ENCODE results near the gene MKRN2OS.

Gene MKRN2OS, protein sequence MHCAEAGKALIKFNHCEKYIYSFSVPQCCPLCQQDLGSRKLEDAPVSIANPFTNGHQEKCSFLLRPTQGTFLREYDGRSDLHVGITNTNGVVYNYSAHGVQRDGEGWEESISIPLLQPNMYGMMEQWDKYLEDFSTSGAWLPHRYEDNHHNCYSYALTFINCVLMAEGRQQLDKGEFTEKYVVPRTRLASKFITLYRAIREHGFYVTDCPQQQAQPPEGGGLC

DNA sequence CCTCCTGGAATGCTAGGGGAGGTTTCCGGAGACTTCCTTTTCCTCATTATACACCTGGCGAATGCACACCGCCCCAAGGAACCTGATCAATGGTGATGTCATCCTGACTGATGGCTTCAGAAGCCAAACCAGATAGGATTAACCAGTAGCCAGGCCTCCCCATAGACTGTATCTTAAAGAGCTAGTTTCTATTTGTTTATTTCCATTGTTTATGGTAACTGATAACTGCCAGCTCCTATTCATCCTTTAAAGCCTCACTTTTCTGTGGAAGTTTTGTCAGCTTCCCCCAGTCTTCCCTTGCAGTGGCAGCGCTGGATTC, at the start of gene MKRN2OS:
Gene MKRN2OS (minus strand): TSS at position 27 of the 319 bp plus-strand sequence. CDS start 35 bp downstream, outside the sequence.
- DNase-seq (ENCODE audit: low read depth in 1 of 2, low spot score in 1 of 2), result no peak

DNA sequence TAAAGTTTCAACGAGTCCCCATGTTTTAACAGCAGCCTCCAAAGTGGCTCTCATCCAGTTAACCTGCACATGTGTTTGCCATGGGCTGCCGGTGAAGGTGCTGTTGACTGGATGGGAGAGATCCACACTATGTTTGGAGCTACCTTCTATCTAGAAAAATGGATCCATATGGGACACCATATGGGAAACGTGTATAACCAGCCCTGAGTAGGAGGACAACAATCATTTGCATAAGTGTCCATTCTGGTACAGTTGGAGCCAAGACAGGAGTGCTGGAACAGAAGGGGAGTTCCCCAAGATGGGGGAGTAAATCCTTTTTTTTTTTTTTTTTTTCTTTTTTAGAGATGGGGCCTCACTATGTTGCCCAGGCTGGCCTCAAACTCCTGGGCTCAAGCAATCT, 48.2 kb upstream of the MKRN2OS start:
- DNase-seq (ENCODE audit: low read depth in 1 of 2, low spot score in 1 of 2), result no peak

DNA sequence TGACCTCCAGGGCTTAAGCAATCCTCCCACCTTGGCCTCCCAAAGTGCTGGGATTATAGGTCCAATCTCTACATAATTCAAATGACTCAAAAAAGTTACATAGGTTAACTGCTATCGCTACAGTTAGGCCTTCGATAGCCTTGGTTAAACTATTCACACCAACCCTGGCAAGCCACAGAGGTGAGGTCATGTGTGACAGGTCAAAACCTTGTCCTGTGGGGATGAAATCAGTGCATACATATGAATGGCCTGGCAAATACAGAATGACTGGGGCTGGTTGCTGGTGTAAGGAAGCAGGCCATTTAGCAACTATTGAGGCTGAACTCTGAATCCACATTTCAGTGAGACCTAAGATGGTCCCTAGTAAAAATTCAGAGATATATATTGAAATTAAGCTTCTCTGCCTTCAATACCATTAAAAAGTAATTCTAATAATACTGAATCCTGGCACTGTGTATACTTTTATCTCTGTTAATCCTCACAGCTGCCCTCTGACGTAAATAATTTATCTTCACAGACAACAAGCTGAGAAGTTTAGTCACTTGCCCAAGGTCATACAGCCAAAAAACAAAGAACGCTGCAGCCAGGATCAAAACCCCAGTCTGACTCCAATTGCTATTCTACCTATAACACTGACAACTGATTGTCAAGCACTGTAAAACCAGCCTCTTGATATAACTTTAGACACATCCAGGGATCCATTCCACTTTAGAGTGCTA, 46.9 kb upstream of the MKRN2OS start:
- DNase-seq (ENCODE audit: low read depth in 1 of 2, low spot score in 1 of 2), result no peak

DNA sequence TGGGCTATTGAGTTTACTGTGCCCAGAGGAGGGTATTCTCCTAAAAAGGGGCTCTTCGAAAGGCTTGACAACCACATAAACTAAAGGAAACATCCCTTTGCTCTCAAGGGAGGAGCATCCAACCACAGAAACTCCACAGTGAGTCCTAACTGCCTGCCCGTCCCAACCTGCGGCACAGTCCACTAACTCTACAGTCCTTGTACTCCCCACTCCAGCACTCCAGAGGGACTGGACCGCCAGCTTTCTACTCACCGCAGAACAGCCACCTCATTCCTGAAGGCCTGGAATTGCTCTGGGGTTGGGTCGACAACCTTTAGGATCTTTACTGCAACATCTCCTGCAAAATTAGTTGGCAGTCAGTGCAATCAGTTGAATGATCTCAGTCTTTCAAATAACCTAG, 46.2 kb upstream of the MKRN2OS start:
- DNase-seq (ENCODE audit: low read depth in 1 of 2, low spot score in 1 of 2), result no peak

DNA sequence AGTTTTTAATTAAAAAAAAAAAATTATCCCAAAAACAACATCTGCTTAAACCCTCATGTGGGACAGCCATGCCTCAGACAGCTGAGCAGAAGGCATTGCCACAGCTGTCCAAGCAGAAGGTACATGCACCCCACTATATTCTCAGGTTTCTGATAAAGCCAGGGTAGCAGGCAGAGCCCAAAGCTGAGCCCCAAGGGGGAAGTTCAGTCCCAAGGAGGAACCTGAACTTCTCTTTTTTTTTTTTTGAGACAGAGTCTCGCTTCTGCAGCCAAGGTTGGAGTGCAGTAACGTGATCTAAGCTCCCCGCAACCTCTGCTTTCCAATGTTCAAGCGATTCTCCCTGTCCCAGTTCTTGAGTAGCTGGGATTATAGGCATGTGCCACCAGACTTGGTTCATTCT, 44.8 kb upstream of the MKRN2OS start:
- no peak for DNase-seq (ENCODE audit: low read depth in 1 of 2, low spot score in 1 of 2)

DNA sequence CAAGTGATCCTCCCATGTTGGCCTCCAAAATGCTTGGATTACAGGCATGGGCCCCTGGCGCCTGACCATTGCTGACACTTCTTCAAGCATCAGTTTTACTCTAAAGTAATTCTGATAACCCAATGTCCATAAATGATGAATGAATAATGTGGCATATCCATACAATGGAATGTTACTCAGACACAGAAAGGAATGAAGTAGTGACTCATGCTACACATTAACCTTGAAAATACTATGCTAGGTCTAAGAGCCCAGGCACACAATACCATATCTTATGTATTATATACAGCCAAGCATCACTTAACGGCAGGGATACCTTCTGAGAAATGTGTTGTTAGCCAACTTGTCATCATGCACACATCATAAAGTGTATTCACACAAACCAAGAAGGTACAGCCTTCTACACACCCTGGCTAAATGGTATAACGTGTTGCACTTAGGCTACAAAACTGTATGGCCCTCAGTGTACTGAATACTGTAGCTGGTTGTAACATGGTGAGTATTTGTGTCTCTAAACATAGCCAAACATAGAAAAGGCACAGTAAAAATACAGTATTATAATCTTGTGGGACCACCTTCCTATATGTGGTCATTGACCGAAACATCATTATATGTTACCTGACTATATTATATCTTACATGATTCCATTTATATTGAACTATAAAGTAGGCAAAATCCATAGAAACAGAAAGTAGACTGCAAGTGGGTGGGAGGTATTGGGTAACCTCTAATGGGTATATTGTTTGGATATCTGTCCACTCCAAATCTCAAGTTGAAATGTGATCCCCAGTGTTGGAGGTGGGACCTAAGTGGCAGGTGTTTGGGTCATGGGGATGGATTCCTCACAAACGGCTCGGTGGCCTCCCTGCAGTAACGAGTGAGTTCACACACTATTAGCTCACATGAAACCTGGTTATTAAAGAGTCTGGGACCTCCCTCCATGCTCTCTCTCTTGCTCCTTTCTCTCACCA, 43.0 kb upstream of the MKRN2OS start:
- DNase-seq (ENCODE audit: low read depth in 1 of 2, low spot score in 1 of 2), result no peak

DNA sequence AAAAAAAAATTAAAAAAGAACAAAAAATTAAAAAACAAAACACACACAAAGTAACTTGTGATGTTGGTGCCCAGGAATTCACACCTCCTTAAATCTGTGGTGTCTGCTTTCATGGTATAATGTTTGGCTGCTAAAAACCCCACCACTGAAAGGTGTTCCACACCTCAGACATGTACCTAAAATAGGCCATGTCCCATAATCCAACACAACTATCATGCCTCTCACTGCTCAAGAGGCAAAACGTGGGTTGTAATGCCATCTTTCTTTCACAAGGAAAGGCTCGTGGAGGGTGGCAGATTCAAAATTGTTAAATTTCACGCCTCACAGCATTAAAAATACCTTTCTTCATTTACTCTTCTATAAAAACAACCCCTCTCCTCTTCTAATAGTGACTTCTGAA, 41.1 kb upstream of the MKRN2OS start:
- DNase-seq (ENCODE audit: low read depth in 1 of 2, low spot score in 1 of 2), result no peak

DNA sequence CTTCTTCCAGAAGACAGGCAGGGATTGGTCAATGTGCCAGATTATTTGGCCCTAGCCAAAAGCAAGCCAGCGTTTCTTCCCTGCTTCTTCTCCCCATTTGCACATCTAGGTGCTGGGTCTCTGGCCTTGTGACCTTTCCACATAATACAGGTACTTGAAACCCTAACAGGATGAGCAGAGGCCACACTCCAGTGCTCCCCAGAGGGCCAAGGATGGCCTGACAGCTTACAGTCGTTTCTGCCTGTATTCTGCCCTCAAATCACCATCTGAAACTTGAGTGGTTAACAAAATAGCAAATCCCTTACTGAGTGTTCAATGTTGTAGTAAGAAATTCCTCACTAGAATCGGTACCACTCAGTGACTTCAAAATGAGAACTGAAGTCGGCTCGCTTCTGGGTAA, 40.7 kb upstream of the MKRN2OS start:
- no peak for DNase-seq (ENCODE audit: low read depth in 1 of 2, low spot score in 1 of 2)

DNA sequence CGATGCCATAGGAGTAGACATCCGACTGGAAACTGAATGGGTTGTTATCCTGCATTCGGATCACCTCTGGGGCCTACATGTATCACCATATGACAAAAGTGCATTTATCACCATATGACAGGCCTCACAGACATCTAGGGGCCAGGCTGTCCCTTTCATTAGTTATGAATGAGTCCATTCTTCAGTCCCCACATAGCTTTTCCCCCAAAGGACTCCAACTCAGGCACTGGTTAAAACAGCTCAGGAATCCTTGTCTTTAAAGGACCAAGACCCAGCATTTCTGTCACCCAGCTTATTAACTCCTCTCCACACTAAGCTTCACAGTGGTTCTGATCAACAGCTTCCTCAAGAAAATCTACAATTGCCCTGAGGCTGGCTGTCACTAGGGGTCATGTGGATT, 39.9 kb upstream of the MKRN2OS start:
- DNase-seq (ENCODE audit: low read depth in 1 of 2, low spot score in 1 of 2), result no peak

DNA sequence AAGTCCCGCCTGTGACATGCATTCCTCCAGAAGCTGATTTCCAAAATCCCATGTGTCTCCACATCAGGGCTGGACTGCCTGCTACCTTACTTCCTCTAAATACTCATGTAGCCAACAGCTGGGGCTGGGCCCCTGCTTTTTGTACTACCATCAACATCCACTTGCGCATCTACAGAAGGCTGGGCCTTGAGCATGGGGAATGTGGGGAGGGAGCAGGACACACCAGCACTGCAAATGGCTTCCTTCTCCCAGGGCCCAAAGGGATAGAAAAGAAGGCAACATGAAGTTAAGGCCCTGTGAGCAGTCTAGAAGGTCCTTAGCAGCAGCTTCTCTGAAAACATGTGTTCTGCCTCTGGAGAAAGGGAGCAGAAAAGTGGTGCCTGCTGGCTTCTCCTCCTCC, 38.8 kb upstream of the MKRN2OS start:
- DNase-seq (ENCODE audit: low read depth in 1 of 2, low spot score in 1 of 2), result no peak

DNA sequence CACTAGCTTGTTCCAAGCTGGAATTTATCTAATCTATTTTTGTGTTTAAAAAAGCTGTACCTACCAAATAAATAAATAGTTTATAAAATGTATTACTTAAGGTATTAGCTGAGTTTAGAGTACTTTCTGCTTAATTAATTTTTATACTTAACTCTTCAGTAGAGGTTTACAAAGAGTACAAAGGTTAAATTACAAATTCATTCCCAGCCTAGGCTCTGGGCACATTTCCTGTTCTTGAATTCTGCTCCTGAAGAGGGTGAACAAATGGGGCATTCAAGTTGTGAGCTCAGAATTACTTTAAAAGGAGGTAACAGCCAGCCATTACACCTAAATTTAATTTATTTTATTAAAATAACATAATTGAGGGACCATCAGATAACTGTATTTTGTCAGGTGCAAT, 38.0 kb upstream of the MKRN2OS start:
- DNase-seq (ENCODE audit: low read depth in 1 of 2, low spot score in 1 of 2), result no peak

DNA sequence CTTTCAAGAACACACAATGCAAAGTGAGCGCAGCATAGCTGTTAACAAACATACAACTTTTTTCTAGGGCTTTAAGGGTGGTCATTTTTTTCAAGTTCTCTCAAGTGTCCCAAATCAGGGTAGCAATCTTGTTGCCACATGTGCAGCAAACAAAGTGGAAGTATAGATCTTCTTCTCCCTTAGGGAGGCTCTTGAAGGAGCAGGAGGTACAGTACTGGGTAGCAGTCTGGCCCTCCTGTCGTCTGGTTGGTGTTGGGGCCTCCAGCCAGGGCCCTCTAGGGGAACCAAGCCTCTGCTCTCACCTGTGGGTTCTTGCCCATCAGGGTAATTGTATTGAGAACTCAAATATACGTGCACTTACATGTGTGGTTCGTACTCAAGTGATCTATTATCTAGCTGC, 37.4 kb upstream of the MKRN2OS start:
- DNase-seq (ENCODE audit: low read depth in 1 of 2, low spot score in 1 of 2), result no peak

DNA sequence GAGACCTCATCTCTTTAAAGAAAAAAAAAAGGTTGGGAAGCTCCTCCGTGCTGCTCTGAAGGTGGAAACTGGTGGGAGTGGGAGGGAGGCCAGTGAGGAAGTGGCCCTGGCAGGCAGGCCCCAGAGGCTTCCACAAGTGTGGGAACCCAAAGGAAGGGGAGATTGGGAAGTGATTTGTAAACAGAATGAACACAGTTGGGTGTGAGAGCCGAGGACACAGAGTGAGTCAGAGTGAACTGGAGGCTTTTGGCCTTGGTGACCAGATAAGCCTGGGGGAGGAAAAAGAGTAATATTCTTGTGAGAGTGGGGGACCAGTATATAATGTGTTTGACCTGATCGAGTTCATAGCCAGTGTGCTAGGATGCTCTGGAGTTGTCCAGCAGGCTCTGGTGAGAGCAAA, 34.6 kb upstream of the MKRN2OS start:
- DNase-seq (ENCODE audit: low read depth in 1 of 2, low spot score in 1 of 2), result no peak

DNA sequence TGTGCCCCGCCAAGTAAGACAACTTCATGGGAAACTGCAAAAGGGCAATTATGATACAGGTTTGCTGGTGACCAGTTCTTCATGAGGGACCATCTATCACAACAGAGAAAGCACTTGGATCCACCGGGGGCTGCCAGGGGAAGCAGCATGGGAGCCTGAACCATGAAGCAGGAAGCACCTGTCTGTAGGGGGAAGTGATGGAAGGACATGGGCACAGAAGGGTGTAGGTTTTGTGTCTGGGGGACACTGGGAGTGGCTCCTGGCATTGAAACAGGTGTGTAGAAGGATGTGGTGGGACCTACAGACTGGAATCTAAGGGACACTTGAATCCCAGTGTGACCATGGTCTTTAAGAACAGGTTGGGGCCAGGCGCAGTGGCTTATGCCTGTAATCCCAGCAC, 34.2 kb upstream of the MKRN2OS start:
- no peak for DNase-seq (ENCODE audit: low read depth in 1 of 2, low spot score in 1 of 2)

DNA sequence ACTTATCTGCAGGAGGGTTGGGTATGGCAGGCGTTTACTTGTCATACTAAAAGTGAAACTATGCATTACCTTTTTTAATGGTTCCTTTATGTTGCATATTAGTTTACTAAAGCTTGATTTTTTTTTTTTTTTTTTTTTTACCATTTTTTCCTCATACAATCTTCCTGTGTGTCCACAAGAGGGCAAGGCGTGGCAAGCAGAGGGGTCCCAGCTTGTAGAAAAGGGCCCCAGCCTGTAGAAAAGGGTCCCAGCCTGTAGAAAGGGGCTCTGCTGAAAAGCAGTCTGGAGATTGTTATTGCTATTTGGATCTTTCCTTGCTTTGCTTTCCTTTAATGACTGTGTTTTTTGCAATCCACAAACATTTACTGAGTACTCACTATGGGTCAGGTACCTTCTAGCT, 33.4 kb upstream of the MKRN2OS start:
- DNase-seq (ENCODE audit: low read depth in 1 of 2, low spot score in 1 of 2), result no peak

DNA sequence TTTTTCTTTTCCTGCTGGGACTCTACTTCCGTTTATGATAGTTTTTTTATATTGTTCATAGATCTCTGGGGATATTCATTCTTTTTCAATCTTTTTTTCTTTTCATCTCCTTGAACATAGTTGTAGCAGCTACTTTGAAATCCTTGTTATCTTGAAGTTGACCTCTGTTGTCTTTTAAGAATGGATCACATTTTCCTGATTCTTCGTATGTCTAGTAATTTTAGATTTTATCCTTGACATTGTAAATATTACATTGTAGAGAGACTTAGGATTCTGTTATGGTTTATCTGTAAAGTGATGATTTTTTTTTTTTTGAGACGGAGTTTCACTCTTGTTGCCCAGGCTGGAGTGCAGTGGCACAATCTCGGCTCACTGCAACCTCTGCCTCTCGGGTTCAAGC, 32.1 kb upstream of the MKRN2OS start:
- no peak for DNase-seq (ENCODE audit: low read depth in 1 of 2, low spot score in 1 of 2)

DNA sequence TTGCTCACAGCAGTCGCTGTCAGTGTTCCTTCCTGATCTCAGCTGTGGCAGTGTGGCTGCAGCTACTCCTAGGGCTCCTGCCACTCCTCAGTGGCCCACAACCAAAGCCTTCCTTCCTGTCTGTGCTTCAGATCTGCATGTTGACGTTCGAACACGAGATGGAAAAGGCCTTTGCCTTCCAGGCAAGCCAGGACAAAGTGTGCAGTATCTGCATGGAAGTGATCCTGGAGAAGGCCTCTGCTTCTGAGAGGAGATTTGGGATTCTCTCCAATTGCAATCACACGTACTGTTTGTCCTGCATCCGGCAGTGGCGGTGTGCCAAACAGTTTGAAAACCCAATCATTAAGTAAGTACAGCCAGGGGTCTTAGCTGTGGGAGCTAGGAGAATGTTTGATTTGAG, 29.4 kb upstream of the MKRN2OS start:
- DNase-seq (ENCODE audit: low read depth in 1 of 2, low spot score in 1 of 2), result no peak

DNA sequence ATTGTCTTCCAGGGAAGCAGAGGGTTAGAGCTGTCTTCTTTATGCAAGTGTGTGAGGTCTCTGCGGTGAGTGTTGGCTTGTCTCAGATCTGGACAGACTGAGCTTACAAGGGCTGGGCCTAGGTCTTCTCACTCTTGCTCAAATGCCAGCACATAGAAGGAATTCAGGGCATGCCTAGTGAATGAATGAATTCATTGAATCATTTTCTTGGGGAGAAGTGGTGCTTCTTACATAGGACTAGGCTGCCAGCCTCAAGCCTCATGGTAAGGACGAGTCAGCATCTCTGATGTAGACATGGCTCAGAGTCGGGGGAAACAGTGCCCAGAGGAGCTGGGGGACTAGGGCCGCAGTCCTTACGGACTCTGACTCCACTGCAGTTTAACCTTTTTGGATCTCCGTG, 28.8 kb upstream of the MKRN2OS start:
- no peak for DNase-seq (ENCODE audit: low read depth in 1 of 2, low spot score in 1 of 2)

DNA sequence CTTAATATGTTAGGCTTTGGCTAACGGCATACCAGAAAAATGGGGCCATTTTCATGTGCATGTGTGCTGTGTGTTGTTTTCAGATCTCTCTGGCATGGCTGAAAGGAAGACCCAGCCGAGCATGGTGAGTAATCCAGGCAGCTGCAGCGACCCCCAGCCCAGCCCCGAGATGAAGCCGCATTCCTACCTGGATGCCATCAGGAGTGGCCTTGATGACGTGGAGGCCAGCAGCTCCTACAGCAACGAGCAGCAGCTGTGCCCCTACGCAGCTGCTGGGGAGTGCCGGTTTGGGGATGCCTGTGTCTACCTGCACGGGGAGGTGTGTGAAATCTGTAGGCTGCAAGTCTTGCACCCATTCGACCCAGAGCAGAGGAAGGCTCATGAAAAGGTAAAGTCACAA, 26.7 kb upstream of the MKRN2OS start:
- no peak for DNase-seq (ENCODE audit: low read depth in 1 of 2, low spot score in 1 of 2)

DNA sequence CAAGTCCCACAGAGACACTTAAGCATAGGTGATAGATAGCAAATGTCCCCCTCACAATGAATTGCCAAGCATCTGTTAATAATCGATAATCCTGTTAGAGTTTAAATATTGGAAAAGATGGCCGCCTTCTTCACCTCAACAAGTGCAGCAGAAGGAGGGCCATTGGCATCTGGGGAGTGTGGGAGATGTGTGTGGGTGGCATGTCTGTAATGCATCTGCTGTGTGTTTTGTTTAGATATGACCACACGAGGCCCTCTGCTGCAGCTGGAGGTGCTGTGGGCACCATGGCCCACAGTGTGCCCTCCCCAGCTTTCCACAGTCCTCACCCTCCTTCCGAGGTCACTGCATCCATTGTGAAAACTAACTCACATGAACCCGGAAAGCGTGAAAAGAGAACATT, 24.5 kb upstream of the MKRN2OS start:
- DNase-seq (ENCODE audit: low read depth in 1 of 2, low spot score in 1 of 2), result no peak

DNA sequence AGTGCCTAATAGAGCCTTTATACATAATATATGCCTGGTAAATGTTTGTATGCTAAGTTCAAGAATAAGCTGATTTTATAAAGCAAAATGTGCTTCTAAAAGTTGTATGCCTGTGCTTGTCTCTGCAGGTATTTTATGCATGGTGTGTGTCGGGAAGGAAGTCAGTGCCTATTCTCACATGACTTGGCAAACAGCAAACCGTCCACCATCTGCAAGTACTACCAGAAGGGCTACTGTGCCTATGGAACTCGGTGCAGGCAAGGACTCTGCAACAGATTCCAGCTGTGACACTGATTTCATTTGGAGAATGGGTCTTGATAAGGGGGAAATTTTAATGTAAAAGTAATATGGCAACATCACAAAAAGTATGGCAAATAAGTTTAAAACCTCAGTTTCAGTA, 23.4 kb upstream of the MKRN2OS start:
- DNase-seq (ENCODE audit: low read depth in 1 of 2, low spot score in 1 of 2), result no peak

DNA sequence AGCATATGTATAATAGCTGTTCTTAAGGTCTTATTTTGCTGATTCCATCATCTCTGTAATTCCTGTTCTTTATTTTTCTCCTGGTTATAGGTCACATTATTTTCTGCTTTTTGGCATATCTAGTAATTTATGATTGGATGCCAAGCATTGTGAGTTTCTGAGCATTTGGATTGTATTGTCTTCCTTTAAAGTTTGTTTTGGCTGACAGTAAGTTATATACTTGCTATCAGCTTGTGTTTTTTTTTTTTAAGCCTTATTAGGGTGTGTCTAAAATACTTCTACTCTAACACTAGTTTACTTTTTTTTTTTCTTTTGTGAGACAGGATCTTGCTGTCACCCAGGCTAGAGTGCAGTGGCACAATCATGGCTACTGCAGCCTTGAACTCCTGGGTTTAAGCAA, 21.7 kb upstream of the MKRN2OS start:
- DNase-seq (ENCODE audit: low read depth in 1 of 2, low spot score in 1 of 2), result no peak

Measured in stimulated activated CD4-positive, alpha-beta T cell treated with anti-CD3 and anti-CD28 coated beads, Interleukin-15, amount 100 ng/mL, for 1 hour (primary cell).